Femur (tissue), 1 donor: ENCODE data around the gene VCAN.
A peak's percentile ranks its signal among the peaks of the same experiment; 100 is the strongest.

ENCODE experiments used
- DNase-seq: peaks from one replicate; pipeline ENCODE4 v3.0.0-alpha.2; 2017

VCAN gene

GRCh38 chr5:83572271-83572670, 100.7 kb downstream of the VCAN start:
- no peak for DNase-seq

GRCh38 chr5:83576341-83576740, 104.8 kb downstream of the VCAN start:
- no peak for DNase-seq

- no peak for DNase-seq
These were observed 105.6 kb downstream of the VCAN start for GRCh38 chr5:83577036-83577636.

- no peak for DNase-seq
These were observed 112.3 kb downstream of the VCAN start for GRCh38 chr5:83583859-83584258.

GRCh38 chr5:83586874-83587776, 115.6 kb downstream of the VCAN start:
- no peak for DNase-seq

- no peak for DNase-seq
These were observed 118.2 kb downstream of the VCAN start for GRCh38 chr5:83589786-83590185.

GRCh38 chr5:83590966-83591365, 119.4 kb downstream of the VCAN start:
- DNase-seq: no peak

GRCh38 chr5:83595217-83595616, 123.7 kb downstream of the VCAN start:
- no peak for DNase-seq

- peak; percentile 52 for DNase-seq
These were observed 136.6 kb downstream of the VCAN start for GRCh38 chr5:83608122-83608521.

GRCh38 chr5:83614841-83615240, 143.3 kb downstream of the VCAN start:
- DNase-seq: no peak

GRCh38 chr5:83628360-83628759, 156.8 kb downstream of the VCAN start:
- no peak for DNase-seq
